Measurements from ENCODE around the gene SCRN1.

SCRN1 gene

DNA sequence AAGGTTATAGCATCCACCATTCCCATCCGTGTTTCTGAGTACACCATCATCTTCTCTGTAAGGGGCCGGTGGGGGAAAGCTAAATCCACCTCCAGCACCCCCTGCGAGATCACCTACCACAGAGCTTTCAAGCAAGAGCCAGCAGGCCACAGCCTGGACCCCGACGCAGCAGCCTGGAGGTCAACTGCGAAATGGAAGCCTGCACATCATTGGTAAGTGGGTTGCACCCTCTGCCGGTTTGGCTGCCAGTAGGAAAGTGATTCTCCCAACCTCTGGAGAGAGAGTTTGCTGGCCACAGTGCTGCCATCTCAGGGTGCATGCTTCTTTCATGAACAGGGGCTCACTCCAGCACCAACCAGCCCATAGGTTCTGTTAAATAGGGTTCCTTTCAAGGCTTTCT, 101.6 kb downstream of the SCRN1 start:
- Histone ChIP-seq H3K27ac (replicated peaks) (no peak overlapping the region), H3K4me3 (replicated peaks; ENCODE audit: insufficient read depth, low read length) (no peak overlapping the region), H3K27me3 (ENCODE audit: insufficient read depth, poor library complexity, severe bottlenecking) (no peaks in the 10 kb centered on the region)
- TF ChIP-seq, protein P1, sequence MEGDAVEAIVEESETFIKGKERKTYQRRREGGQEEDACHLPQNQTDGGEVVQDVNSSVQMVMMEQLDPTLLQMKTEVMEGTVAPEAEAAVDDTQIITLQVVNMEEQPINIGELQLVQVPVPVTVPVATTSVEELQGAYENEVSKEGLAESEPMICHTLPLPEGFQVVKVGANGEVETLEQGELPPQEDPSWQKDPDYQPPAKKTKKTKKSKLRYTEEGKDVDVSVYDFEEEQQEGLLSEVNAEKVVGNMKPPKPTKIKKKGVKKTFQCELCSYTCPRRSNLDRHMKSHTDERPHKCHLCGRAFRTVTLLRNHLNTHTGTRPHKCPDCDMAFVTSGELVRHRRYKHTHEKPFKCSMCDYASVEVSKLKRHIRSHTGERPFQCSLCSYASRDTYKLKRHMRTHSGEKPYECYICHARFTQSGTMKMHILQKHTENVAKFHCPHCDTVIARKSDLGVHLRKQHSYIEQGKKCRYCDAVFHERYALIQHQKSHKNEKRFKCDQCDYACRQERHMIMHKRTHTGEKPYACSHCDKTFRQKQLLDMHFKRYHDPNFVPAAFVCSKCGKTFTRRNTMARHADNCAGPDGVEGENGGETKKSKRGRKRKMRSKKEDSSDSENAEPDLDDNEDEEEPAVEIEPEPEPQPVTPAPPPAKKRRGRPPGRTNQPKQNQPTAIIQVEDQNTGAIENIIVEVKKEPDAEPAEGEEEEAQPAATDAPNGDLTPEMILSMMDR (IDR thresholded peaks at IDR 0.05; ENCODE audit: insufficient read depth, low read length), result no peak
- TF ChIP-seq, protein P2, sequence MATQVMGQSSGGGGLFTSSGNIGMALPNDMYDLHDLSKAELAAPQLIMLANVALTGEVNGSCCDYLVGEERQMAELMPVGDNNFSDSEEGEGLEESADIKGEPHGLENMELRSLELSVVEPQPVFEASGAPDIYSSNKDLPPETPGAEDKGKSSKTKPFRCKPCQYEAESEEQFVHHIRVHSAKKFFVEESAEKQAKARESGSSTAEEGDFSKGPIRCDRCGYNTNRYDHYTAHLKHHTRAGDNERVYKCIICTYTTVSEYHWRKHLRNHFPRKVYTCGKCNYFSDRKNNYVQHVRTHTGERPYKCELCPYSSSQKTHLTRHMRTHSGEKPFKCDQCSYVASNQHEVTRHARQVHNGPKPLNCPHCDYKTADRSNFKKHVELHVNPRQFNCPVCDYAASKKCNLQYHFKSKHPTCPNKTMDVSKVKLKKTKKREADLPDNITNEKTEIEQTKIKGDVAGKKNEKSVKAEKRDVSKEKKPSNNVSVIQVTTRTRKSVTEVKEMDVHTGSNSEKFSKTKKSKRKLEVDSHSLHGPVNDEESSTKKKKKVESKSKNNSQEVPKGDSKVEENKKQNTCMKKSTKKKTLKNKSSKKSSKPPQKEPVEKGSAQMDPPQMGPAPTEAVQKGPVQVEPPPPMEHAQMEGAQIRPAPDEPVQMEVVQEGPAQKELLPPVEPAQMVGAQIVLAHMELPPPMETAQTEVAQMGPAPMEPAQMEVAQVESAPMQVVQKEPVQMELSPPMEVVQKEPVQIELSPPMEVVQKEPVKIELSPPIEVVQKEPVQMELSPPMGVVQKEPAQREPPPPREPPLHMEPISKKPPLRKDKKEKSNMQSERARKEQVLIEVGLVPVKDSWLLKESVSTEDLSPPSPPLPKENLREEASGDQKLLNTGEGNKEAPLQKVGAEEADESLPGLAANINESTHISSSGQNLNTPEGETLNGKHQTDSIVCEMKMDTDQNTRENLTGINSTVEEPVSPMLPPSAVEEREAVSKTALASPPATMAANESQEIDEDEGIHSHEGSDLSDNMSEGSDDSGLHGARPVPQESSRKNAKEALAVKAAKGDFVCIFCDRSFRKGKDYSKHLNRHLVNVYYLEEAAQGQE (IDR thresholded peaks at IDR 0.05; ENCODE audit: insufficient replicate concordance, low read depth), result no peak
- no peak for TF ChIP-seq GABPA (IDR thresholded peaks at IDR 0.05; ENCODE audit: low read depth)
- TF ChIP-seq POLR2AphosphoS5 (IDR thresholded peaks at IDR 0.05; ENCODE audit: low read depth), result no peak
- TF ChIP-seq SPI1 (IDR thresholded peaks at IDR 0.05; ENCODE audit: borderline replicate concordance, low read depth), result no peak
- no peak for DNase-seq (ENCODE audit: low read depth in 1 of 2, low spot score in 1 of 2)

DNA sequence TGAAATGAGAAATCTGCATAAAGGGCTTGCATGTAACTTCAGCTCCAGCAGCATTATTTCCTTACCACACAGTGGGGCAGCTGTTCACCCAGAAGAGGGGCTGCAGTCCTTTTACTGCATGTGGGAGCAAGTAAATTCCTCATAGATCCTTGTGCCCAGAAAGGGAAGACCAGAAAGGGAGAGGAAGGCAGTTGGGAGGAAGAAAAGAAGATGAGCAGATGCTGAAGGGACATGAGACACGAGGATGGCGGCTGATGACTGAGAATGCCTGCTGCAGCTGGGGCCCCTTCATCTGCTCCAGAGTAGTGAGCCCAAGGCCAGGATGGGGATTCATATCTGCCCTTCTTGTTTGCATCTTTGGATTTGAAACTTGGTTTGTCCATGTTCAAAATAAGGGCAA, 102.8 kb downstream of the SCRN1 start:
- no peak overlapping the region for H3K4me3 ChIP-seq (replicated peaks; ENCODE audit: insufficient read depth, low read length)
- no peaks in the 10 kb centered on the region for H3K27me3 ChIP-seq (ENCODE audit: insufficient read depth, poor library complexity, severe bottlenecking)
- no peak for TF ChIP-seq SPI1 (IDR thresholded peaks at IDR 0.05; ENCODE audit: borderline replicate concordance, low read depth)
- TF ChIP-seq, protein P2 (IDR thresholded peaks at IDR 0.05; ENCODE audit: insufficient replicate concordance, low read depth), result no peak
- no peak for TF ChIP-seq POLR2AphosphoS5 (IDR thresholded peaks at IDR 0.05; ENCODE audit: low read depth)
- TF ChIP-seq, protein P1 (IDR thresholded peaks at IDR 0.05; ENCODE audit: insufficient read depth, low read length), result no peak
- no peak for TF ChIP-seq GABPA (IDR thresholded peaks at IDR 0.05; ENCODE audit: low read depth)
- H3K27ac ChIP-seq (replicated peaks), result no peak overlapping the region
- DNase-seq (ENCODE audit: low read depth in 1 of 2, low spot score in 1 of 2), result no peak

DNA sequence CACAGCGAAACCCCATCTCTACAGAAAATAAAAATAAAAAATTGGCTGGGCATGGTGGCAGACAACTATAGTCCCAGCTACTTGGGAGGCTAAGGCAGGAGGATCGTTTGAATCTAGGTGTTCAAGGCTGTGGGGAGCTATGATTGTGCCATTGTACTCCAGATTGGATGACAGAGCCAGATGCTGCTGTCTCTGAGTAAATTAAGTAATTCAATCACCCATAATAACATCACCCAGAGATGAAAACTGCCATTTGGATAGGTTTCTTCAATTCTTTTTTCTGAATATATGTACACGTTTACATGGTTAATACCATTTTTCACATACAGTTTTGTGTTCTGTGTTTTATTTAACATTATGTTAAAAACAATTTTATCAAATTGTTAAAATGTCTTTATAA, 104.0 kb downstream of the SCRN1 start:
- H3K27ac ChIP-seq (replicated peaks), result no peak overlapping the region

More for the DNA sequence above, 104.0 kb downstream of the SCRN1 start:
- TF ChIP-seq POLR2AphosphoS5 (IDR thresholded peaks at IDR 0.05; ENCODE audit: low read depth), result no peak
- TF ChIP-seq, protein P1 (IDR thresholded peaks at IDR 0.05; ENCODE audit: insufficient read depth, low read length), result no peak
- TF ChIP-seq SPI1 (IDR thresholded peaks at IDR 0.05; ENCODE audit: borderline replicate concordance, low read depth), result no peak
- TF ChIP-seq, protein P2 (IDR thresholded peaks at IDR 0.05; ENCODE audit: insufficient replicate concordance, low read depth), result no peak
- no peak for TF ChIP-seq GABPA (IDR thresholded peaks at IDR 0.05; ENCODE audit: low read depth)
- H3K4me3 ChIP-seq (replicated peaks; ENCODE audit: insufficient read depth, low read length), result no peak overlapping the region
- DNase-seq (ENCODE audit: low read depth in 1 of 2, low spot score in 1 of 2), result no peak
- H3K27me3 ChIP-seq (ENCODE audit: insufficient read depth, poor library complexity, severe bottlenecking), result no peaks in the 10 kb centered on the region
